Measurements from ENCODE around the gene ACKR4. TPM values are rescaled to one million over a fixed set of nuclear protein-coding genes. Genes with fewer than 3 reads are reported as not detected.
A peak's percentile ranks its signal among the peaks of the same experiment; 100 is the strongest.
"Not testable (repeated sequence)": the region's sequence is repeated elsewhere in the genome, so short reads cannot be mapped to it uniquely, and the experiment has no call there.

ACKR4 gene
- total and polyA plus RNA-seq, 2 donors from 2014 or later, result 1.0 to 1.1 TPM

DNA sequence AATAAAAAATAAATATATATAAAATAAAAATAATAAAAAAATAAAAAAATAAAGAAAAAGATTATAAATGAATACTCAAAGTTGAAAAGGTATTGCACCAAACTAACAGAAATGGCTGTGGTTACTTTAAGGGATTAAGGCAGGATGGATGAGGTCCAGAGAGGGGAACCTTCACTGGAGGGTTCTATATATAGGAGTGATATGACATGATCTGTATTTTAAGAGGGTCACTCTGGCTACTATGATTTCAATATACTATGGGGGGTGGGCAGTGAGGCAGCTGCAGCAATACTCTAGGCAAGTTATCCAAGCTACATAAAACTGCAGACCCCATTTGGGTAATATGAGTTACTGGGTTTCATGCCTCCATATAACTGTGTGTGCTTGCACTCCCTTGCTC lies 38.0 kb downstream of the ACKR4 start:
- H3K4me3 ChIP-seq (ENCODE audit: low read length in 3 of 3), result no peak overlapping the region
- H3K27ac ChIP-seq (ENCODE audit: low read depth in 2 of 2, low read length in 2 of 2), result no peak overlapping the region
- no peaks in the 10 kb centered on the region for H3K27me3 ChIP-seq (ENCODE audit: control insufficient read depth, insufficient read depth, low read length)
- H3K36me3 ChIP-seq (ENCODE audit: control insufficient read depth in 2 of 3, insufficient read depth in 3 of 3, low read length in 3 of 3), result peaks cover 0 to 32% (median 12%) of the 10 kb centered on the region in 3 donors
- FAIRE-seq (no peak), DNase-seq (no peak)
- no peak overlapping the region for H3K9ac ChIP-seq (ENCODE audit: low read length in 3 of 3)
- H3K4me1 ChIP-seq (ENCODE audit: control insufficient read depth in 2 of 3, insufficient read depth in 2 of 3, low read depth in 1 of 3, low read length in 3 of 3), result no peaks in the 10 kb centered on the region
- intact Hi-C loops (cut with DNase I), result no loop called here
- no peaks in the 10 kb centered on the region for H3K9me3 ChIP-seq (ENCODE audit: control insufficient read depth in 2 of 3, insufficient read depth in 1 of 3, low read length in 3 of 3)
- TF ChIP-seq, protein P1, sequence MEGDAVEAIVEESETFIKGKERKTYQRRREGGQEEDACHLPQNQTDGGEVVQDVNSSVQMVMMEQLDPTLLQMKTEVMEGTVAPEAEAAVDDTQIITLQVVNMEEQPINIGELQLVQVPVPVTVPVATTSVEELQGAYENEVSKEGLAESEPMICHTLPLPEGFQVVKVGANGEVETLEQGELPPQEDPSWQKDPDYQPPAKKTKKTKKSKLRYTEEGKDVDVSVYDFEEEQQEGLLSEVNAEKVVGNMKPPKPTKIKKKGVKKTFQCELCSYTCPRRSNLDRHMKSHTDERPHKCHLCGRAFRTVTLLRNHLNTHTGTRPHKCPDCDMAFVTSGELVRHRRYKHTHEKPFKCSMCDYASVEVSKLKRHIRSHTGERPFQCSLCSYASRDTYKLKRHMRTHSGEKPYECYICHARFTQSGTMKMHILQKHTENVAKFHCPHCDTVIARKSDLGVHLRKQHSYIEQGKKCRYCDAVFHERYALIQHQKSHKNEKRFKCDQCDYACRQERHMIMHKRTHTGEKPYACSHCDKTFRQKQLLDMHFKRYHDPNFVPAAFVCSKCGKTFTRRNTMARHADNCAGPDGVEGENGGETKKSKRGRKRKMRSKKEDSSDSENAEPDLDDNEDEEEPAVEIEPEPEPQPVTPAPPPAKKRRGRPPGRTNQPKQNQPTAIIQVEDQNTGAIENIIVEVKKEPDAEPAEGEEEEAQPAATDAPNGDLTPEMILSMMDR (IDR thresholded peaks at IDR 0.05; ENCODE audit: borderline replicate concordance, extremely low read depth, insufficient read depth), result no peak

- no peak overlapping the region for H3K27ac ChIP-seq (ENCODE audit: low read depth in 2 of 2, low read length in 2 of 2)
- H3K36me3 ChIP-seq (ENCODE audit: control insufficient read depth in 2 of 3, insufficient read depth in 3 of 3, low read length in 3 of 3), result peaks cover 0 to 30% (median 15%) of the 10 kb centered on the region in 3 donors
- H3K9me3 ChIP-seq (ENCODE audit: control insufficient read depth in 2 of 3, insufficient read depth in 1 of 3, low read length in 3 of 3), result no peaks in the 10 kb centered on the region
- no peak overlapping the region for H3K4me3 ChIP-seq (ENCODE audit: low read length in 3 of 3)
- TF ChIP-seq, protein P1 (IDR thresholded peaks at IDR 0.05; ENCODE audit: borderline replicate concordance, extremely low read depth, insufficient read depth), result no peak
- H3K9ac ChIP-seq (ENCODE audit: low read length in 3 of 3), result no peak overlapping the region
- no peak for DNase-seq
- intact Hi-C loops (cut with DNase I), result no loop called here
- no peaks in the 10 kb centered on the region for H3K4me1 ChIP-seq (ENCODE audit: control insufficient read depth in 2 of 3, insufficient read depth in 2 of 3, low read depth in 1 of 3, low read length in 3 of 3)
- FAIRE-seq, result peak; percentile 41
- no peaks in the 10 kb centered on the region for H3K27me3 ChIP-seq (ENCODE audit: control insufficient read depth, insufficient read depth, low read length)
Measured at GRCh38 chr3:132637590-132637989, 40.5 kb downstream of the ACKR4 start.

- Histone ChIP-seq H3K27me3 (ENCODE audit: control insufficient read depth, insufficient read depth, low read length) (no peaks in the 10 kb centered on the region), H3K9me3 (ENCODE audit: control insufficient read depth in 2 of 3, insufficient read depth in 1 of 3, low read length in 3 of 3) (no peaks in the 10 kb centered on the region), H3K4me1 (ENCODE audit: control insufficient read depth in 2 of 3, insufficient read depth in 2 of 3, low read depth in 1 of 3, low read length in 3 of 3) (no peaks in the 10 kb centered on the region), H3K4me3 (ENCODE audit: low read length in 3 of 3) (no peak overlapping the region), H3K27ac (ENCODE audit: low read depth in 2 of 2, low read length in 2 of 2) (no peak overlapping the region), H3K9ac (ENCODE audit: low read length in 3 of 3) (no peak overlapping the region), H3K36me3 (ENCODE audit: control insufficient read depth in 2 of 3, insufficient read depth in 3 of 3, low read length in 3 of 3) (peaks cover 0 to 30% (median 17%) of the 10 kb centered on the region in 3 donors)
- peak in 1 of 5 donors; percentile 16 for DNase-seq
- intact Hi-C loops (cut with DNase I), result no loop called here
- TF ChIP-seq, protein P1 (IDR thresholded peaks at IDR 0.05; ENCODE audit: borderline replicate concordance, extremely low read depth, insufficient read depth), result no peak
- FAIRE-seq, result no peak
Measured at GRCh38 chr3:132638706-132639105, 41.6 kb downstream of the ACKR4 start.

- H3K4me1 ChIP-seq (ENCODE audit: control insufficient read depth in 2 of 3, insufficient read depth in 2 of 3, low read depth in 1 of 3, low read length in 3 of 3); DNase-seq; H3K4me3 ChIP-seq (ENCODE audit: low read length in 3 of 3); H3K9ac ChIP-seq (ENCODE audit: low read length in 3 of 3); H3K27me3 ChIP-seq (ENCODE audit: control insufficient read depth, insufficient read depth, low read length); H3K27ac ChIP-seq (ENCODE audit: low read depth in 2 of 2, low read length in 2 of 2); FAIRE-seq; H3K9me3 ChIP-seq (ENCODE audit: control insufficient read depth in 2 of 3, insufficient read depth in 1 of 3, low read length in 3 of 3): not testable (repeated sequence)
- intact Hi-C loops (cut with DNase I), result loop anchor here (5.0 kb wide), 1 partner anchor 104 kb away; no protein-coding TSS in a partner anchor
- peaks cover 0 to 29% (median 14%) of the 10 kb centered on the region in 3 donors for H3K36me3 ChIP-seq (ENCODE audit: control insufficient read depth in 2 of 3, insufficient read depth in 3 of 3, low read length in 3 of 3)
Measured at GRCh38 chr3:132641427-132641826, 44.4 kb downstream of the ACKR4 start.
